K562 (cell line): ENCODE data around the gene LTB4R2. TPM values are rescaled to one million over a fixed set of nuclear protein-coding genes. Genes with fewer than 3 reads are reported as not detected.

ENCODE experiments used
- BCOR ChIP-seq: fragments of 450-650 bp; IDR thresholded peaks from 2 replicates; pipeline ENCODE4 v1.6.1; 2016
- BHLHE40 ChIP-seq: IDR thresholded peaks from 2 replicates; pipeline ENCODE4 v1.6.1; 2011; ENCODE audit warnings: low read length, improper control_type of control experiment
- CBFA2T2 ChIP-seq: fragments of 450-650 bp; conservative IDR thresholded peaks from 2 replicates; pipeline ENCODE4 v1.6.1; 2017; ENCODE audit warnings: mild to moderate bottlenecking
- CBX1 ChIP-seq: sonication (generic); IDR thresholded peaks from 2 replicates; pipeline ENCODE4 v1.6.1; 2016; ENCODE audit warnings: antibody characterized with exemption, low read depth, mild to moderate bottlenecking
- CHCHD3 ChIP-seq: fragments of 250-450 bp; sonication (Bioruptor Pico); IDR thresholded peaks from 2 replicates; pipeline ENCODE4 v2.1.2; 2022; ENCODE audit warnings: mild to moderate bottlenecking
- CTBP1 ChIP-seq: fragments of 450-650 bp; IDR thresholded peaks from 2 replicates; pipeline ENCODE4 v1.6.1; 2016; ENCODE audit warnings: borderline replicate concordance
- CTCF ChIP-seq, 3 experiments: IDR thresholded peaks in 2 of 3; conservative IDR thresholded peaks in 1 of 3; 2 replicates each; pipeline ENCODE4 v1.5.1; 2011 to 2012; ENCODE audit warnings: low read length in 3 of 3, mild to moderate bottlenecking in 3 of 3, control low read depth in 2 of 3, improper control_type of control experiment in 1 of 3, inconsistent platforms in 1 of 3, low read depth in 1 of 3, mixed read lengths in 1 of 3, moderate library complexity in 1 of 3; ENCODE audit not compliant: insufficient read depth in 2 of 3
- DDX20 ChIP-seq: fragments of 450-650 bp; IDR thresholded peaks from 2 replicates; pipeline ENCODE4 v1.6.1; 2016; ENCODE audit warnings: missing genetic modification characterization, low read depth, mild to moderate bottlenecking, missing compliant biosample characterization, moderate library complexity
- E4F1 ChIP-seq: fragments of 250-450 bp; sonication (Bioruptor Pico); IDR thresholded peaks from 2 replicates; pipeline ENCODE4 v1.5.0; 2021; ENCODE audit warnings: mild to moderate bottlenecking, borderline replicate concordance
- EP300 ChIP-seq: IDR thresholded peaks from 2 replicates; pipeline ENCODE4 v1.6.1; 2012; ENCODE audit warnings: low read length, improper control_type of control experiment
- GATAD2B ChIP-seq: fragments of 450-650 bp; IDR thresholded peaks from 2 replicates; pipeline ENCODE4 v1.6.1; 2017; ENCODE audit warnings: mild to moderate bottlenecking, borderline replicate concordance
- ID3 ChIP-seq, 2 experiments: fragments of 250-450 bp in 1 of 2; fragments of 450-650 bp in 1 of 2; sonication (Bioruptor Pico) in 1 of 2; IDR thresholded peaks; 2 replicates each; pipeline versions ENCODE4 v1.6.1 to v1.8.0; 2016 to 2021; ENCODE audit warnings: mild to moderate bottlenecking in 2 of 2, moderate library complexity in 2 of 2, missing compliant biosample characterization in 1 of 2, missing genetic modification characterization in 1 of 2
- MIER1 ChIP-seq: fragments of 450-650 bp; IDR thresholded peaks from 2 replicates; pipeline ENCODE4 v1.6.1; 2016; ENCODE audit warnings: antibody characterized with exemption, mild to moderate bottlenecking, low read depth
- NFYB ChIP-seq: IDR thresholded peaks from 2 replicates; pipeline ENCODE4 v1.6.1; 2011; ENCODE audit warnings: mild to moderate bottlenecking, moderate library complexity; ENCODE audit not compliant: insufficient read length; ENCODE audit errors: extremely low read depth
- RBM17 ChIP-seq: fragments of 200-400 bp; formaldehyde crosslinking; IDR thresholded peaks from 2 replicates; pipeline ENCODE4 v1.6.1; 2017; ENCODE audit warnings: low read depth, mild to moderate bottlenecking, low read length, borderline replicate concordance
- STAT5A ChIP-seq: IDR thresholded peaks from 2 replicates; pipeline ENCODE4 v1.6.1; 2012; ENCODE audit warnings: low read length, inconsistent platforms, borderline replicate concordance
- ZBTB1 ChIP-seq: sonication (generic); formaldehyde crosslinking; IDR thresholded peaks from 2 replicates; pipeline ENCODE4 v1.8.1; 2023; ENCODE audit warnings: missing genetic modification reagents, low read depth, mild to moderate bottlenecking, borderline replicate concordance
- ZBTB34 ChIP-seq: fragments of 250-450 bp; sonication (Bioruptor Pico); IDR thresholded peaks from 2 replicates; pipeline ENCODE4 v1.8.0; 2021; ENCODE audit warnings: mild to moderate bottlenecking, moderate library complexity
- ZNF354B ChIP-seq: fragments of 250-450 bp; sonication (Bioruptor Pico); IDR thresholded peaks from 2 replicates; pipeline ENCODE4 v1.4.0; 2020
- ZNF584 ChIP-seq: fragments of 200-800 bp; sonication (Bioruptor generic); IDR thresholded peaks from 2 replicates; pipeline ENCODE4 v1.6.1; 2016; ENCODE audit warnings: low read depth, mild to moderate bottlenecking, missing genetic modification characterization, missing compliant biosample characterization
- ZNF696 ChIP-seq: fragments of 250-450 bp; sonication (Bioruptor Pico); conservative IDR thresholded peaks from 2 replicates; pipeline ENCODE4 v1.4.0; 2020; ENCODE audit warnings: mild to moderate bottlenecking, moderate library complexity
- polyA plus RNA-seq, 8 experiments: library from polyadenylated mRNA; depleted of rRNA in 4 of 8; stranded (reverse) in 5 of 8; unstranded in 3 of 8; fragments of >200 nt; fragmentation: Nextera tagmentation in 2 of 8; fragmentation: Illumina TruSeq in 1 of 8; extraction: Ambion mirVana in 2 of 8; extraction: Trizol in 1 of 8; gene quantifications; 2 replicates each; pipeline versions ENCODE4 v1.2.1 to v1.2.3, GENCODE V29; 2011 to 2014; ENCODE audit warnings: inconsistent platforms in 1 of 8, missing spikeins in 1 of 8
- total RNA-seq, 7 experiments: library from RNA; depleted of rRNA in 6 of 7; stranded (reverse); fragments of >200 nt in 6 of 7; fragmentation: Illumina TruSeq in 2 of 7; extraction: Trizol in 2 of 7; gene quantifications; 2 replicates each; pipeline versions ENCODE4 v1.2.1 to v1.2.3, GENCODE V29; 2011 to 2021; ENCODE audit warnings: low replicate concordance in 1 of 7
- TF ChIP-seq, protein P1 (sequence below): fragments of 450-650 bp; IDR thresholded peaks from 2 replicates; pipeline ENCODE4 v1.6.1; 2016; ENCODE audit warnings: borderline replicate concordance

LTB4R2 gene
- total and polyA plus RNA-seq, 9 of the 15 experiments (the other 6 are each of a cell fraction or from before 2014, with no cell fraction given), result 0.03 to 11.6 (median 2.8) TPM; not detected in 1

DNA sequence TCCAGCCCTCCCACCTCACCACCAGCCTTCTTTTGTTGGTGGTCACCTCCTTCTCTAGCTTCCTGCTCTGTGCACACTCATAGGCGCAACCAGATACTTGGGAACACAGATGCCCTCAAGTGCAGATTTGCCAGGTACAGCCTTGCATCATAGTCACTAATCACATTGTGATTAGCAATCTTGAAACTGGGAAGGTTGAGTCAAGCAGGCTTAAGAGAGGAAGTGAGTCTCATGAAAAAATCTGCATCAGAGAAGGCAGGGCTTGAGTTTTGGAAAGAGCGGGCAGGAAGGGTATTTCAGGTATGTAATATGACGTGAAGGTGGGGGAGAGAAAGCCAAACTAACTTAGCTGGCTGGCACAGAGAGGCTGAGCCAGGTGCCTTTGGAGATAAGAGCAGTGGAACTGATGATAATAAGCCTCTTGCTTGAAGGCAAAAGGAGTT lies 35.8 kb upstream of the LTB4R2 start (continued):
- no peak for TF ChIP-seq NFYB
- TF ChIP-seq GATAD2B, result no peak
- TF ChIP-seq, protein P1, sequence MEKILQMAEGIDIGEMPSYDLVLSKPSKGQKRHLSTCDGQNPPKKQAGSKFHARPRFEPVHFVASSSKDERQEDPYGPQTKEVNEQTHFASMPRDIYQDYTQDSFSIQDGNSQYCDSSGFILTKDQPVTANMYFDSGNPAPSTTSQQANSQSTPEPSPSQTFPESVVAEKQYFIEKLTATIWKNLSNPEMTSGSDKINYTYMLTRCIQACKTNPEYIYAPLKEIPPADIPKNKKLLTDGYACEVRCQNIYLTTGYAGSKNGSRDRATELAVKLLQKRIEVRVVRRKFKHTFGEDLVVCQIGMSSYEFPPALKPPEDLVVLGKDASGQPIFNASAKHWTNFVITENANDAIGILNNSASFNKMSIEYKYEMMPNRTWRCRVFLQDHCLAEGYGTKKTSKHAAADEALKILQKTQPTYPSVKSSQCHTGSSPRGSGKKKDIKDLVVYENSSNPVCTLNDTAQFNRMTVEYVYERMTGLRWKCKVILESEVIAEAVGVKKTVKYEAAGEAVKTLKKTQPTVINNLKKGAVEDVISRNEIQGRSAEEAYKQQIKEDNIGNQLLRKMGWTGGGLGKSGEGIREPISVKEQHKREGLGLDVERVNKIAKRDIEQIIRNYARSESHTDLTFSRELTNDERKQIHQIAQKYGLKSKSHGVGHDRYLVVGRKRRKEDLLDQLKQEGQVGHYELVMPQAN, result no peak
- peak; percentile 62 for TF ChIP-seq EP300
- no peak for TF ChIP-seq ID3 (CRISPR knock-in tag; IDR thresholded peaks at IDR 0.05)
- no peak for TF ChIP-seq ID3 (tag; IDR thresholded peaks at IDR 0.05)
- TF ChIP-seq RBM17, result no peak
- TF ChIP-seq CTBP1, result peak; percentile 78; the same call in 1 of the 2 replicates
- no peak for TF ChIP-seq ZNF696 (CRISPR knock-in tag)
- TF ChIP-seq BCOR, result no peak
- TF ChIP-seq DDX20 (tag), result no peak
- no peak for TF ChIP-seq ZNF584
- TF ChIP-seq STAT5A, result peak; percentile 43; the same call in 1 of the 2 replicates
- no peak for TF ChIP-seq CTCF (IDR thresholded peaks at IDR 0.05 in 2 of 3, conservative IDR thresholded peaks at IDR 0.05 in 1 of 3; ENCODE audit: insufficient read depth in 2 of 3, low read depth in 1 of 3, low read length in 3 of 3)
- TF ChIP-seq CHCHD3 (CRISPR knock-in tag), result no peak
- no peak for TF ChIP-seq MIER1
- TF ChIP-seq CBX1, result no peak
- TF ChIP-seq ZNF354B (CRISPR knock-in tag), result no peak
- no peak for TF ChIP-seq ZBTB1 (CRISPR knock-in tag)
- TF ChIP-seq E4F1 (CRISPR knock-in tag), result no peak
- peak; percentile 75 for TF ChIP-seq CBFA2T2
- no peak for TF ChIP-seq BHLHE40
- no peak for TF ChIP-seq ZBTB34 (CRISPR knock-in tag)
